Measurements from ENCODE around the gene ADRA1B.

ADRA1B gene

DNA sequence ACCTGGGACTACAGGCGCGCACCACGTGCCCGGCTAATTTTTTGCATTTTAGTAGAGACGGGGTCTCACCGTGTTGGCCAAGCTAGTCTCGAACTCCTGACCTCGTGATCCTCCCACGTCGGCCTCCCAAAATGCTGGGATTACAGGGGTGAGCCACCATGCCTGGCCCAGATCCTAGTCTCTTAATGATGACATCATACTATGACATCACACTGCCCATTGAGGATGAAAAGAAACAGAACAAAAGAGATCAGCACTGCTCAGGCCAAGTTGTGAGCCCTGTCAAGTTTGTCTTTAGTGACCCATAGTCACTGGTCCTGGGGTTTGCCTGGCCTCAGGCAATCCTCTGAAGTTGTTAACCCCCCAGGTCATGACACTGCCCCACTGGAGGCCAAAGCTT, 21.3 kb downstream of the ADRA1B start:
- Histone ChIP-seq H3K9me3 (ENCODE audit: control extremely low read depth in 1 of 5, control insufficient read depth in 4 of 5, insufficient read depth in 2 of 5, low read depth in 1 of 5, low read length in 4 of 5) (no peaks in the 10 kb centered on the region), H3K27me3 (replicated peaks in 2 of 5; ENCODE audit: control insufficient read depth in 4 of 5, insufficient read depth in 5 of 5, low read length in 4 of 5) (peaks cover 0 to 6% (median 2%) of the 10 kb centered on the region in 5 experiments), H3K27ac (ENCODE audit: insufficient read depth in 1 of 2, low read depth in 1 of 2, low read length in 2 of 2, poor library complexity in 1 of 2, severe bottlenecking in 2 of 2) (no peak overlapping the region), H3K4me1 (ENCODE audit: control extremely low read depth in 1 of 4, control insufficient read depth in 4 of 4, insufficient read depth in 4 of 4, low read length in 3 of 4) (no peaks in the 10 kb centered on the region), H3K4me3 (ENCODE audit: control insufficient read depth in 1 of 7, extremely low read depth in 1 of 7, insufficient read depth in 4 of 7, low read depth in 2 of 7, low read length in 6 of 7) (no peak overlapping the region), H3K36me3 (ENCODE audit: control insufficient read depth in 4 of 4, insufficient read depth in 4 of 4, low read length in 3 of 4) (no peaks in the 10 kb centered on the region)
- DNase-seq = no peak
- CTCF ChIA-PET = no interaction called here
- WGBS (ENCODE audit: insufficient coverage) = 99% methylated on average over 10 of the region's 10 CpGs
- POLR2A ChIA-PET = no interaction called here

GRCh38 chr5:159943326-159943725, 27.0 kb downstream of the ADRA1B start:
- DNase-seq = no peak
- Histone ChIP-seq H3K4me1 (ENCODE audit: control extremely low read depth in 1 of 4, control insufficient read depth in 4 of 4, insufficient read depth in 4 of 4, low read length in 3 of 4) (peaks cover 0 to 3% (median 0%) of the 10 kb centered on the region in 4 experiments), H3K36me3 (ENCODE audit: control insufficient read depth in 4 of 4, insufficient read depth in 4 of 4, low read length in 3 of 4) (no peaks in the 10 kb centered on the region), H3K27ac (ENCODE audit: insufficient read depth in 1 of 2, low read depth in 1 of 2, low read length in 2 of 2, poor library complexity in 1 of 2, severe bottlenecking in 2 of 2) (no peak overlapping the region), H3K4me3 (ENCODE audit: control insufficient read depth in 1 of 7, extremely low read depth in 1 of 7, insufficient read depth in 4 of 7, low read depth in 2 of 7, low read length in 6 of 7) (no peak overlapping the region), H3K9me3 (ENCODE audit: control extremely low read depth in 1 of 5, control insufficient read depth in 4 of 5, insufficient read depth in 2 of 5, low read depth in 1 of 5, low read length in 4 of 5) (no peaks in the 10 kb centered on the region), H3K27me3 (replicated peaks in 2 of 5; ENCODE audit: control insufficient read depth in 4 of 5, insufficient read depth in 5 of 5, low read length in 4 of 5) (peaks cover 0 to 10% (median 6%) of the 10 kb centered on the region in 5 experiments)
- POLR2A ChIA-PET = interaction anchor here (0.7 kb wide), 1 partner anchor 361 kb away, joined by 5 read pairs; no protein-coding TSS in a partner anchor
- CTCF ChIA-PET = no interaction called here
- 100% methylated on average over 1 of the region's 5 CpGs for WGBS (ENCODE audit: insufficient coverage)

DNA sequence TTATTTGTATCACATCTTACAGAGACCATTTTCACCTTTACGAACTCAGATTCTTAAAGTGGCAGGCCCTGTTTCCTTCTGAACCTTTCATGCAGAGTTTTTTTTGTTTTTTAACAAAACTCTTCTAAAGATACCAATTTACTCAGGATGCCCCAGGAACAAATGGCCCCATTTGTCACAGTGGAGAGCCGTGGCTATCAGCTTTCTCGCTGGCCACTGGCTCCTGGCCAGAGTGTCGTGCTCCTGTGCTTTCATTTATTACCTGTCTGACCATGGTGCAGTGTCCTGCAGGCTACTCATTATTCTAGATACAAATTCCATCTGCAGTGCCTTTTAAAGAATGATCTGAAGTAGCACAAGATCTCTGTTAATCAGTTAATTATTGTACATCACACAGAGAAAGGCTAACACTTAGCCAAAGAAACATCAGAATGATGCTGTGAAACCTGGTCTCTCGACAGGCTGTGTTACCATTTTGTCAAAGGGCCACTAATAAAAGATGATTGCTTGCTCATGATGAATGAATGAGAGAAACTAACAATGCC, 27.8 kb downstream of the ADRA1B start:
- Histone ChIP-seq H3K27me3 (replicated peaks in 2 of 5; ENCODE audit: control insufficient read depth in 4 of 5, insufficient read depth in 5 of 5, low read length in 4 of 5) (peaks cover 0 to 11% (median 6%) of the 10 kb centered on the region in 5 experiments), H3K4me3 (ENCODE audit: control insufficient read depth in 1 of 7, extremely low read depth in 1 of 7, insufficient read depth in 4 of 7, low read depth in 2 of 7, low read length in 6 of 7) (no peak overlapping the region), H3K27ac (ENCODE audit: insufficient read depth in 1 of 2, low read depth in 1 of 2, low read length in 2 of 2, poor library complexity in 1 of 2, severe bottlenecking in 2 of 2) (no peak overlapping the region), H3K36me3 (ENCODE audit: control insufficient read depth in 4 of 4, insufficient read depth in 4 of 4, low read length in 3 of 4) (no peaks in the 10 kb centered on the region), H3K4me1 (ENCODE audit: control extremely low read depth in 1 of 4, control insufficient read depth in 4 of 4, insufficient read depth in 4 of 4, low read length in 3 of 4) (peaks cover 0 to 3% (median 0%) of the 10 kb centered on the region in 4 experiments), H3K9me3 (ENCODE audit: control extremely low read depth in 1 of 5, control insufficient read depth in 4 of 5, insufficient read depth in 2 of 5, low read depth in 1 of 5, low read length in 4 of 5) (no peaks in the 10 kb centered on the region)
- CTCF ChIA-PET = no interaction called here
- 93% methylated on average over 4 of the region's 5 CpGs for WGBS (ENCODE audit: insufficient coverage)
- no peak for DNase-seq
- POLR2A ChIA-PET = no interaction called here

DNA sequence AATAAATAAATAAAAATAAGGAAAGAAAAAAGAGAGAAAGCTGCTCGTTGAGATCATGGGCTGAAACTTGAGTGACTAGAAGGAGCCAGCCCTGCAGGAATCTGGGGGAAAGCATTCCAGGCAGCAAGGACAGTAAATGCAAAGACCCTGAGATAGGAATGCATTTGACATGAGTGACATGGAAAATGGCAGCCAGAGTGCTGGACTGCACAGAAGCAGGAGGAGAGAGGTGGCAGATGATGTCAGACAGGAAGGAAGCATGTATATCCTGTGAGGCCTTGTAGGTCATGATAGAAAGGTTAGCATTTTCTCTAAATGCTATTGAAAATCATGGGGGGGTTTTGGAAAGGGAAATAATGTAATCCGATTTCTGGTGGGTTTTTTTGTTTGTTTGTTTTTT, 29.1 kb downstream of the ADRA1B start:
- 78% methylated on average over 1 of the region's 2 CpGs for WGBS (ENCODE audit: insufficient coverage)

GRCh38 chr5:159947708-159948358, 31.6 kb downstream of the ADRA1B start:
- Histone ChIP-seq H3K4me3 (ENCODE audit: control insufficient read depth in 1 of 7, extremely low read depth in 1 of 7, insufficient read depth in 4 of 7, low read depth in 2 of 7, low read length in 6 of 7) (no peak overlapping the region), H3K36me3 (ENCODE audit: control insufficient read depth in 4 of 4, insufficient read depth in 4 of 4, low read length in 3 of 4) (no peaks in the 10 kb centered on the region), H3K27me3 (replicated peaks in 2 of 5; ENCODE audit: control insufficient read depth in 4 of 5, insufficient read depth in 5 of 5, low read length in 4 of 5) (peaks cover 0 to 22% (median 6%) of the 10 kb centered on the region in 5 experiments), H3K4me1 (ENCODE audit: control extremely low read depth in 1 of 4, control insufficient read depth in 4 of 4, insufficient read depth in 4 of 4, low read length in 3 of 4) (peaks cover 0 to 3% (median 0%) of the 10 kb centered on the region in 4 experiments), H3K27ac (ENCODE audit: insufficient read depth in 1 of 2, low read depth in 1 of 2, low read length in 2 of 2, poor library complexity in 1 of 2, severe bottlenecking in 2 of 2) (no peak overlapping the region), H3K9me3 (ENCODE audit: control extremely low read depth in 1 of 5, control insufficient read depth in 4 of 5, insufficient read depth in 2 of 5, low read depth in 1 of 5, low read length in 4 of 5) (no peaks in the 10 kb centered on the region)
- WGBS (ENCODE audit: insufficient coverage) = 86% methylated on average over 7 of the region's 9 CpGs
- no peak for DNase-seq
- ChIA-PET POLR2A (no interaction called here), CTCF (interaction anchor here (0.6 to 1.5 kb wide), 5 partner anchors 8 to 257 kb away, joined by 3 to 6 read pairs (median 4); no protein-coding TSS in a partner anchor)

More for the DNA sequence above, 29.1 kb downstream of the ADRA1B start:
- Histone ChIP-seq H3K27me3 (replicated peaks in 2 of 5; ENCODE audit: control insufficient read depth in 4 of 5, insufficient read depth in 5 of 5, low read length in 4 of 5) (peaks cover 0 to 19% (median 6%) of the 10 kb centered on the region in 5 experiments), H3K36me3 (ENCODE audit: control insufficient read depth in 4 of 4, insufficient read depth in 4 of 4, low read length in 3 of 4) (no peaks in the 10 kb centered on the region), H3K27ac (ENCODE audit: insufficient read depth in 1 of 2, low read depth in 1 of 2, low read length in 2 of 2, poor library complexity in 1 of 2, severe bottlenecking in 2 of 2) (no peak overlapping the region), H3K9me3 (ENCODE audit: control extremely low read depth in 1 of 5, control insufficient read depth in 4 of 5, insufficient read depth in 2 of 5, low read depth in 1 of 5, low read length in 4 of 5) (no peaks in the 10 kb centered on the region), H3K4me1 (ENCODE audit: control extremely low read depth in 1 of 4, control insufficient read depth in 4 of 4, insufficient read depth in 4 of 4, low read length in 3 of 4) (peaks cover 0 to 3% (median 0%) of the 10 kb centered on the region in 4 experiments), H3K4me3 (ENCODE audit: control insufficient read depth in 1 of 7, extremely low read depth in 1 of 7, insufficient read depth in 4 of 7, low read depth in 2 of 7, low read length in 6 of 7) (no peak overlapping the region)
- peak in 1 of 3 donors; percentile 18 for DNase-seq
- ChIA-PET CTCF (no interaction called here), POLR2A (no interaction called here)

GRCh38 chr5:159951387-159951786, 35.1 kb downstream of the ADRA1B start:
- H3K27me3 ChIP-seq (replicated peaks in 2 of 5; ENCODE audit: control insufficient read depth in 4 of 5, insufficient read depth in 5 of 5, low read length in 4 of 5) = peaks cover 0 to 22% (median 6%) of the 10 kb centered on the region in 5 experiments
- no peaks in the 10 kb centered on the region for H3K36me3 ChIP-seq (ENCODE audit: control insufficient read depth in 4 of 4, insufficient read depth in 4 of 4, low read length in 3 of 4)
- DNase-seq = peak in 1 of 3 donors; percentile 24
- H3K4me1 ChIP-seq (ENCODE audit: control extremely low read depth in 1 of 4, control insufficient read depth in 4 of 4, insufficient read depth in 4 of 4, low read length in 3 of 4) = no peaks in the 10 kb centered on the region
- 49% methylated on average over 9 of the region's 10 CpGs for WGBS (ENCODE audit: insufficient coverage)
- ChIA-PET POLR2A (no interaction called here), CTCF (interaction anchor here (1.0 to 1.5 kb wide), 5 partner anchors 16 to 633 kb away, joined by 3 to 4 read pairs (median 3); no protein-coding TSS in a partner anchor)
- no peaks in the 10 kb centered on the region for H3K9me3 ChIP-seq (ENCODE audit: control extremely low read depth in 1 of 5, control insufficient read depth in 4 of 5, insufficient read depth in 2 of 5, low read depth in 1 of 5, low read length in 4 of 5)
- no peak overlapping the region for H3K27ac ChIP-seq (ENCODE audit: insufficient read depth in 1 of 2, low read depth in 1 of 2, low read length in 2 of 2, poor library complexity in 1 of 2, severe bottlenecking in 2 of 2)
- H3K4me3 ChIP-seq (ENCODE audit: control insufficient read depth in 1 of 7, extremely low read depth in 1 of 7, insufficient read depth in 4 of 7, low read depth in 2 of 7, low read length in 6 of 7) = no peak overlapping the region

DNA sequence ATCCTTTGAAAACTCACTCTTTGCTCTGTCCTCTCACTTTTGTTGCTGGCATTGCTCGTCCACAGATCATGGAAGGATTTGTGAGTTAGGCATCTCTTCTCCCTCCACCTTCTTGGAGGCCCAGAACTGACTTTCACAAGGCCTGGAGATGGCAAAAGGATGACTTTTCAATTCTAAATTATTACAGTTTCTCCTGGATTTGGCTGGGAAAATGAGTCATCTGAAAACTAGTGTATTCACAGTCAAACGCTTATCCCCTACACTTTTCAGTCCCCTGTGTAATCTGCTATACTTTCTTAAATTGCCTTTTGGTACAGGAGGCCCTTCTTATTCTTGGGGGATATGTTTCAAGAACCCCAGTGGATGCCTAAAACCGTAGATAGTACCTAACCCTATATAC, 35.6 kb downstream of the ADRA1B start:
- Histone ChIP-seq H3K4me3 (ENCODE audit: control insufficient read depth in 1 of 7, extremely low read depth in 1 of 7, insufficient read depth in 4 of 7, low read depth in 2 of 7, low read length in 6 of 7) (no peak overlapping the region), H3K4me1 (ENCODE audit: control extremely low read depth in 1 of 4, control insufficient read depth in 4 of 4, insufficient read depth in 4 of 4, low read length in 3 of 4) (no peaks in the 10 kb centered on the region), H3K9me3 (ENCODE audit: control extremely low read depth in 1 of 5, control insufficient read depth in 4 of 5, insufficient read depth in 2 of 5, low read depth in 1 of 5, low read length in 4 of 5) (no peaks in the 10 kb centered on the region), H3K27ac (ENCODE audit: insufficient read depth in 1 of 2, low read depth in 1 of 2, low read length in 2 of 2, poor library complexity in 1 of 2, severe bottlenecking in 2 of 2) (no peak overlapping the region), H3K36me3 (ENCODE audit: control insufficient read depth in 4 of 4, insufficient read depth in 4 of 4, low read length in 3 of 4) (no peaks in the 10 kb centered on the region), H3K27me3 (replicated peaks in 2 of 5; ENCODE audit: control insufficient read depth in 4 of 5, insufficient read depth in 5 of 5, low read length in 4 of 5) (peaks cover 0 to 22% (median 6%) of the 10 kb centered on the region in 5 experiments)
- CTCF ChIA-PET = interaction anchor here (1.0 to 1.5 kb wide), 5 partner anchors 15 to 633 kb away, joined by 3 to 4 read pairs (median 3); no protein-coding TSS in a partner anchor
- DNase-seq = no peak
- WGBS (ENCODE audit: insufficient coverage) = 71% methylated on average over 1 of the region's 3 CpGs
- POLR2A ChIA-PET = no interaction called here
